Stimulated activated naive CD8-positive, alpha-beta T cell treated with anti-CD3 and anti-CD28 coated beads, Interleukin-15, Interleukin-2, amounts not matched to agents 100 ng/mL and 50 ng/mL, for 24 hours (primary cell): ENCODE data around the gene UAP1L1.

Source experiments
- H3K27ac Mint-ChIP-seq: one replicate; pipeline ENCODE4 v1.8.0; 2021; ENCODE audit warnings: mild to moderate bottlenecking, mixed read lengths
- H3K27me3 Mint-ChIP-seq: one replicate; pipeline ENCODE4 v1.8.0; 2021; ENCODE audit warnings: mixed read lengths
- H3K36me3 Mint-ChIP-seq: one replicate; pipeline ENCODE4 v1.8.0; 2021; ENCODE audit warnings: low read depth, mixed read lengths
- H3K4me1 Mint-ChIP-seq: one replicate; pipeline ENCODE4 v1.8.0; 2021; ENCODE audit warnings: low read depth, mixed read lengths
- H3K4me3 Mint-ChIP-seq: one replicate; pipeline ENCODE4 v1.8.0; 2021; ENCODE audit warnings: mild to moderate bottlenecking, mixed read lengths
- H3K9me3 Mint-ChIP-seq: one replicate; pipeline ENCODE4 v1.8.0; 2021; ENCODE audit warnings: mixed read lengths

The UAP1L1 gene

GRCh38 chr9:137107312-137107921, 30.1 kb downstream of the UAP1L1 start:
- Mint-ChIP-seq H3K27ac (no peak overlapping the region), H3K36me3 (peaks cover 11% of the 10 kb centered on the region), H3K4me1 (no peaks in the 10 kb centered on the region), H3K27me3 (no peaks in the 10 kb centered on the region), H3K4me3 (no peak overlapping the region), H3K9me3 (no peaks in the 10 kb centered on the region)

- Mint-ChIP-seq H3K27ac (no peak overlapping the region), H3K9me3 (no peaks in the 10 kb centered on the region), H3K27me3 (no peaks in the 10 kb centered on the region), H3K4me3 (no peak overlapping the region), H3K4me1 (peaks cover 1% of the 10 kb centered on the region), H3K36me3 (peaks cover 14% of the 10 kb centered on the region)
Measured at GRCh38 chr9:137107982-137108381, 30.7 kb downstream of the UAP1L1 start.

- Mint-ChIP-seq H3K9me3 (no peaks in the 10 kb centered on the region), H3K4me1 (peaks cover 5% of the 10 kb centered on the region)
Measured at GRCh38 chr9:137108608-137109249, 31.4 kb downstream of the UAP1L1 start.

GRCh38 chr9:137109250-137110146, 32.2 kb downstream of the UAP1L1 start:
- Mint-ChIP-seq H3K36me3 (peaks cover 19% of the 10 kb centered on the region), H3K4me1 (peaks cover 5% of the 10 kb centered on the region), H3K27ac (no peak overlapping the region), H3K27me3 (no peaks in the 10 kb centered on the region), H3K9me3 (no peaks in the 10 kb centered on the region), H3K4me3 (no peak overlapping the region)

More at GRCh38 chr9:137108608-137109249, 31.4 kb downstream of the UAP1L1 start:
- Mint-ChIP-seq H3K36me3 (peaks cover 19% of the 10 kb centered on the region), H3K27me3 (no peaks in the 10 kb centered on the region), H3K4me3 (no peak overlapping the region), H3K27ac (no peak overlapping the region)

GRCh38 chr9:137110147-137110910, 33.0 kb downstream of the UAP1L1 start:
- no peak overlapping the region for H3K4me3 Mint-ChIP-seq
- peaks cover 14% of the 10 kb centered on the region for H3K36me3 Mint-ChIP-seq

GRCh38 chr9:137110911-137111787, 33.8 kb downstream of the UAP1L1 start:
- no peaks in the 10 kb centered on the region for H3K27me3 Mint-ChIP-seq
- peaks cover 12% of the 10 kb centered on the region for H3K36me3 Mint-ChIP-seq
- no peaks in the 10 kb centered on the region for H3K9me3 Mint-ChIP-seq
- no peak overlapping the region for H3K27ac Mint-ChIP-seq
- H3K4me1 Mint-ChIP-seq = peaks cover 5% of the 10 kb centered on the region
- no peak overlapping the region for H3K4me3 Mint-ChIP-seq

More at GRCh38 chr9:137110147-137110910, 33.0 kb downstream of the UAP1L1 start:
- Mint-ChIP-seq H3K4me1 (peaks cover 5% of the 10 kb centered on the region), H3K27me3 (no peaks in the 10 kb centered on the region), H3K9me3 (no peaks in the 10 kb centered on the region), H3K27ac (no peak overlapping the region)

- Mint-ChIP-seq H3K36me3 (peaks cover 12% of the 10 kb centered on the region), H3K27ac (no peak overlapping the region), H3K27me3 (no peaks in the 10 kb centered on the region), H3K9me3 (no peaks in the 10 kb centered on the region), H3K4me1 (peaks cover 5% of the 10 kb centered on the region), H3K4me3 (no peak overlapping the region)
Measured at GRCh38 chr9:137111788-137112563, 34.7 kb downstream of the UAP1L1 start.

- Mint-ChIP-seq H3K27me3 (no peaks in the 10 kb centered on the region), H3K36me3 (peaks cover 12% of the 10 kb centered on the region), H3K4me1 (peaks cover 5% of the 10 kb centered on the region), H3K9me3 (no peaks in the 10 kb centered on the region), H3K4me3 (peak overlapping the region; percentile 79), H3K27ac (peak overlapping the region; percentile 84)
Measured at GRCh38 chr9:137112564-137113384, 35.5 kb downstream of the UAP1L1 start.

GRCh38 chr9:137113385-137114159, 36.3 kb downstream of the UAP1L1 start:
- peak overlapping the region; percentile 84 for H3K27ac Mint-ChIP-seq
- peak overlapping the region; percentile 79 for H3K4me3 Mint-ChIP-seq
- H3K9me3 Mint-ChIP-seq = no peaks in the 10 kb centered on the region
- peaks cover 5% of the 10 kb centered on the region for H3K4me1 Mint-ChIP-seq
- no peaks in the 10 kb centered on the region for H3K27me3 Mint-ChIP-seq
- H3K36me3 Mint-ChIP-seq = peaks cover 12% of the 10 kb centered on the region

- Mint-ChIP-seq H3K4me1 (peaks cover 11% of the 10 kb centered on the region), H3K9me3 (no peaks in the 10 kb centered on the region), H3K27ac (peak overlapping the region; percentile 26), H3K27me3 (no peaks in the 10 kb centered on the region), H3K4me3 (peak overlapping the region; percentile 62), H3K36me3 (peaks cover 12% of the 10 kb centered on the region)
Measured at GRCh38 chr9:137114220-137114612, 36.9 kb downstream of the UAP1L1 start.

GRCh38 chr9:137114613-137115393, 37.5 kb downstream of the UAP1L1 start, which contains the start of gene DPP7:
Gene DPP7 (minus strand): TSS chr9:137114733. CDS start chr9:137114713, 20 bp downstream.
- H3K36me3 Mint-ChIP-seq = peaks cover 12% of the 10 kb centered on the region
- H3K27ac Mint-ChIP-seq = peak within 1 kb of the TSS; percentile 84
- H3K4me3 Mint-ChIP-seq = peak within 1 kb of the TSS; percentile 79
- no peaks in the 10 kb centered on the region for H3K9me3 Mint-ChIP-seq
- no peaks in the 10 kb centered on the region for H3K27me3 Mint-ChIP-seq
- H3K4me1 Mint-ChIP-seq = peaks cover 14% of the 10 kb centered on the region
